Measurements from ENCODE around the gene ATIC.

GRCh38 chr2:215374642-215375466 lies 63.0 kb downstream of the ATIC start:
- TF ChIP-seq ARNTL (CRISPR knock-in tag; IDR thresholded peaks at IDR 0.05; ENCODE audit: borderline replicate concordance, low read depth) (no peak), POU6F1 (CRISPR knock-in tag; IDR thresholded peaks at IDR 0.05; ENCODE audit: borderline replicate concordance, low read depth) (no peak)

Measured in SK-N-SH treated with all-trans-retinoic acid at 6 μM for 48 hours (cell line).